Measurements from ENCODE around the gene DNPH1.

Gene DNPH1

DNA sequence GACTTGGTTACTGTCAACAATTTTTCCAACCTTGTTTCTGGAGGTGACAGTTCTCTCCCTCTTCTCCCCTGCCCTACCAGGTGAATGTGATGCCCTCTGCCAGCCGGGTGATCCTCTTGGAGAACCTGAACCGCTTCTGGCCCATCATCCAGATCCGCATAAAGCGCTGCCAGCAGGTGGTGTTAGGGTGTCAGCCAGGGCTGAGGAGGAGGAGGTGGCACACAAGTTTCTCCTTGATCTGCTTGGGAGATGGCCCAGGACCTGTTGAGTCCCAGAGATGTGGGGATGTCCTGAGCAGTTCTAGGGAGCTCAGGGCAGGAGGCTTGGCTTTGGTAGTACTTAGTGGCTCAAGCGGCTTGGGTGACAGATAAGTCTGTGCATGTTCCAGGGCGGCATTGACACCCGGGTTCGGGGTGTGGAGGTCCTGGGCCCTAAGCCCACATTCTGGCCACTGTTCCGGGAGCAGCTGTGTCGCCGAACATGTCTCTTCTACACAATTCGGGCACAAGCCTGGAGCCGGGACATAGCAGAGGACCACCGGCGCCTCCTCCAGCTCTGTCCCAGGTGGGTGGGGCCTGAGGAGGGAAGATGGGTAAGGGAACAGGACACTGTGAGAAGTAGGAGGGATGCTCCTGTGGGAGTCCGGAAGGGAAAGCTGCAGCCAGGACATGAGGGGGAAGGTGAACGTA lies 26.1 kb downstream of the DNPH1 start:
- TF ChIP-seq, protein P1, sequence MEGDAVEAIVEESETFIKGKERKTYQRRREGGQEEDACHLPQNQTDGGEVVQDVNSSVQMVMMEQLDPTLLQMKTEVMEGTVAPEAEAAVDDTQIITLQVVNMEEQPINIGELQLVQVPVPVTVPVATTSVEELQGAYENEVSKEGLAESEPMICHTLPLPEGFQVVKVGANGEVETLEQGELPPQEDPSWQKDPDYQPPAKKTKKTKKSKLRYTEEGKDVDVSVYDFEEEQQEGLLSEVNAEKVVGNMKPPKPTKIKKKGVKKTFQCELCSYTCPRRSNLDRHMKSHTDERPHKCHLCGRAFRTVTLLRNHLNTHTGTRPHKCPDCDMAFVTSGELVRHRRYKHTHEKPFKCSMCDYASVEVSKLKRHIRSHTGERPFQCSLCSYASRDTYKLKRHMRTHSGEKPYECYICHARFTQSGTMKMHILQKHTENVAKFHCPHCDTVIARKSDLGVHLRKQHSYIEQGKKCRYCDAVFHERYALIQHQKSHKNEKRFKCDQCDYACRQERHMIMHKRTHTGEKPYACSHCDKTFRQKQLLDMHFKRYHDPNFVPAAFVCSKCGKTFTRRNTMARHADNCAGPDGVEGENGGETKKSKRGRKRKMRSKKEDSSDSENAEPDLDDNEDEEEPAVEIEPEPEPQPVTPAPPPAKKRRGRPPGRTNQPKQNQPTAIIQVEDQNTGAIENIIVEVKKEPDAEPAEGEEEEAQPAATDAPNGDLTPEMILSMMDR (IDR thresholded peaks at IDR 0.05), result no peak
- Histone ChIP-seq H3K27ac (no peak overlapping the region), H3K9me3 (no peaks in the 10 kb centered on the region), H3K4me3 (ENCODE audit: low read depth in 1 of 2, low read length in 1 of 2) (no peak overlapping the region), H3K4me1 (ENCODE audit: control insufficient read depth in 1 of 2, insufficient read depth in 1 of 2, low read depth in 1 of 2, low read length in 1 of 2) (no peaks in the 10 kb centered on the region), H3K27me3 (no peaks in the 10 kb centered on the region), H3K36me3 (peaks cover 78% of the 10 kb centered on the region)

DNA sequence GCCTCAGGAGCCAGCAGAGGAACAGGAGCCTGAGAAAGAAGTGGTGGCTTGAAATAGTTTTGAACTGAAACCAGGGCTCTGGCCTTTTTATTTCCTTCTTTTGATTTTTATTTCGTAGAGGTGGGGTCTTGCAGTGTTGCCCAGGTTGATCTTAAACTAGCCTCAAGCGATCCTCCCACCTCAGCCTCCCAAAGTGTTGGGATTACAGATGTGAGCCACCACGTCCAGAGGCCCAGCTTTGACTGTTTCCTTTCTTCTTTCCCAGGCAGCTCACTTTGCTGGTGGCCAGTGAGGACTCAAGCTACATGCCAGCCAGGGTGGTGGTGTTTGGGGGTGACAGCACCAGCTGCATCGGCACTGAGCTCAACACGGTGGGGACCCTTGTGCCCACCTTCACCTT lies 26.8 kb downstream of the DNPH1 start:
- TF ChIP-seq, protein P1 (IDR thresholded peaks at IDR 0.05), result no peak
- Histone ChIP-seq H3K27me3 (no peaks in the 10 kb centered on the region), H3K4me1 (ENCODE audit: control insufficient read depth in 1 of 2, insufficient read depth in 1 of 2, low read depth in 1 of 2, low read length in 1 of 2) (no peaks in the 10 kb centered on the region), H3K9me3 (no peaks in the 10 kb centered on the region), H3K4me3 (ENCODE audit: low read depth in 1 of 2, low read length in 1 of 2) (no peak overlapping the region), H3K36me3 (peaks cover 85% of the 10 kb centered on the region), H3K27ac (no peak overlapping the region)

DNA sequence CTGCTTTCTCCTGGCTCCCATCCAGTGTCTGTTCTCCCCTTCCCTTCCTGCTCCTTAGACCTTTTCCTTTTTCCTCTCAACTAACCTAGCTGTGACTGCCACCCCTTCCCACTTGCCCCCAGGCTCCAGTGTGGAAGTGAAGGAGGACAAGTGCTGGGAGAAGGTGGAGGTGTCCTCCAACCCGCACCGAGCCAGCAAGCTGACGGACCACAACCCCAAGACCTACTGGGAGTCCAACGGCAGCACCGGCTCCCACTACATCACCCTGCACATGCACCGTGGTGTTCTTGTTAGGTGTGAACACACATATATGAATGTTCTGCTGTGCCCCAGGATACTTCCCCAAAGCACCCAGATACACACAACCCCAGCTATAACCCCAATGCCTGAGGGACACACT lies 28.7 kb downstream of the DNPH1 start:
- H3K9me3 ChIP-seq, result no peaks in the 10 kb centered on the region
- no peaks in the 10 kb centered on the region for H3K27me3 ChIP-seq
- no peak overlapping the region for H3K4me3 ChIP-seq (ENCODE audit: low read depth in 1 of 2, low read length in 1 of 2)
- TF ChIP-seq, protein P1 (IDR thresholded peaks at IDR 0.05), result no peak
- no peaks in the 10 kb centered on the region for H3K4me1 ChIP-seq (ENCODE audit: control insufficient read depth in 1 of 2, insufficient read depth in 1 of 2, low read depth in 1 of 2, low read length in 1 of 2)
- H3K27ac ChIP-seq, result no peak overlapping the region
- peaks cover 89% of the 10 kb centered on the region for H3K36me3 ChIP-seq

DNA sequence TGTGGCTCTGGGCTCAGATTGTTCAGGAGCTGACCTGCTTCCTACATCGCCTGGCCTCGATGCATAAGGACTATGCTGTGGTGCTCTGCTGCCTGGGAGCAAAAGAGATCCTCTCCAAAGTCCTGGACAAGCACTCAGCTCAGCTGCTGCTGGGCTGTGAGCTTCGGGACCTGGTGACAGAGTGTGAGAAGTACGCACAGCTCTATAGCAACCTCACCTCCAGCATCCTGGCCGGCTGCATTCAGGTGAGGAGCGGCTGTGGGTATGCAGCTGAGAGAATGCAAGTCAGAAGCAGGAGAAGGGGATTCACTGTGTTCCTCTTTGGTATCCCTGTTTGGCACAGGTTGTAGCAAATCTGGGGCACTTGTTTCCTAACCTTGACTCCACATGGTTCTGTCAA lies 29.4 kb downstream of the DNPH1 start:
- no peaks in the 10 kb centered on the region for H3K4me1 ChIP-seq (ENCODE audit: control insufficient read depth in 1 of 2, insufficient read depth in 1 of 2, low read depth in 1 of 2, low read length in 1 of 2)
- no peaks in the 10 kb centered on the region for H3K27me3 ChIP-seq
- TF ChIP-seq, protein P1 (IDR thresholded peaks at IDR 0.05), result no peak
- no peaks in the 10 kb centered on the region for H3K9me3 ChIP-seq
- peaks cover 89% of the 10 kb centered on the region for H3K36me3 ChIP-seq
- H3K4me3 ChIP-seq (ENCODE audit: low read depth in 1 of 2, low read length in 1 of 2), result no peak overlapping the region
- H3K27ac ChIP-seq, result no peak overlapping the region

DNA sequence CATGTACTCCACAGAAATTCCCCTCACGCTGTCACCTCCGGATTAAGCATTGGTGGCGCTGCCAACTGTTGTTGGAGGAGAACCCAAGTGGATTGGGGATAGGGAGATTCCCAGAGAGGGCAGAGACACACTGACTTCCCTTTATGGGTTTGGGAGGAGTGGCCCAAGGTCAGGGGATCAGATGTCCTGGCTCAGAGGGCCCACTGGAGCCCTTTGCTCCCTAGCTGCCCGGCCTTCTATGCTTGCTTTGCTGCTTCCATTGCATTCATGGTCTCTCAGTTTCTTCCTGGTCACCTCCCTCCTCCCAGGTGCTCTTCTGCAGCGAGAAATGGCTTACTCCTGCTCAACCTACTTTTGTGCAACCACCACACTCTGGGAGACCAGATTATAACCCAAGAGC lies 32.9 kb downstream of the DNPH1 start:
- Histone ChIP-seq H3K9me3 (no peaks in the 10 kb centered on the region), H3K4me1 (ENCODE audit: control insufficient read depth in 1 of 2, insufficient read depth in 1 of 2, low read depth in 1 of 2, low read length in 1 of 2) (no peaks in the 10 kb centered on the region), H3K4me3 (ENCODE audit: low read depth in 1 of 2, low read length in 1 of 2) (no peak overlapping the region), H3K27ac (no peak overlapping the region), H3K36me3 (peaks cover 93% of the 10 kb centered on the region), H3K27me3 (no peaks in the 10 kb centered on the region)
- TF ChIP-seq, protein P1 (IDR thresholded peaks at IDR 0.05), result no peak
